ENCODE data around the gene THEM4. TPM values are rescaled to one million over a fixed set of nuclear protein-coding genes. Genes with fewer than 3 reads are reported as not detected.
"Not testable (repeated sequence)": the region's sequence is repeated elsewhere in the genome, so short reads cannot be mapped to it uniquely, and the experiment has no call there.

Gene THEM4
- total RNA-seq, 1 donor from 2014 or later, result 18.0 TPM

DNA sequence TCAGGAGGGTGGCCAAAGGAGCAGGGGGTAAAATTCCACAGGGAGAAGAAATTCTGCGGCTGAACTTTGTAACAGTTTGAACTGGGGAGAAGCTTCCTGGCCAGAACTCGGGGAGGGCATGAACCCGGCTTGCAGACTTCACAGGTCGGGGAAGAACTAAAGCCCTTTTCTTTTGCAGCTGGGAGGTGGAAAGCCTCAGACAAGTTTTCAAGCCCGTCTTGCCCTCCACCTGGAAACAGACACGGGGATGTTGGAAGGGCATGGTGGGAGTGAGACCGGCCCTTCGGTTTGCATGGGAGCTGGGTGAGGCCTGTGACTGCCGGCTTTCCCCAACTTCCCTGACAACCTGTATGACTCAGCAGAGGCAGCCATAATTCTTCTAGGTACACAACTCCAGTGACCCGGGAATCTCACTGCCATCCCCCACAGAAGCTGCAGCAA, 11.3 kb downstream of the THEM4 start:
- no peak for DNase-seq (ENCODE audit: low read depth, low spot score)

- no peak for DNase-seq (ENCODE audit: low read depth, low spot score)
Observed at GRCh38 chr1:151893176-151893924, 16.0 kb downstream of the THEM4 start.

DNA sequence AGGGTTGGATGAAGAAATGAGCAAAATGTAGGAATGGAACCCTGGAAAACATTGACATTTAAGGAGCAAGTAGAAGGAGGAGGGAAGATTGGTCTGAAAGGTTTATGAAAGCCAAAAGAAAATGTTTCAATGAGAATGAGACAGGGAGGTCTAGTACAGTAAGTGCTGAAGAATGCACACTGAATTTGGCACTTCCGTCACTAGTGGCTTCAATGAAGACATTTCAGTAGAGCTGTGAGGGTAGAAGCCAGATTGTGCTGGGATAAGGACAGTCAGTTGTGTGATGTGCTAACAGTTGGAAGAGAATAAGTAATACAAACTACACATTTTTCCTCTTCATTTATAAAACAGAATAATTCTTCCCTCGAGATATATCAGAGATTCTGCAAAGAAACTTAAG, 17.1 kb downstream of the THEM4 start:
- DNase-seq (ENCODE audit: low read depth, low spot score), result no peak

DNA sequence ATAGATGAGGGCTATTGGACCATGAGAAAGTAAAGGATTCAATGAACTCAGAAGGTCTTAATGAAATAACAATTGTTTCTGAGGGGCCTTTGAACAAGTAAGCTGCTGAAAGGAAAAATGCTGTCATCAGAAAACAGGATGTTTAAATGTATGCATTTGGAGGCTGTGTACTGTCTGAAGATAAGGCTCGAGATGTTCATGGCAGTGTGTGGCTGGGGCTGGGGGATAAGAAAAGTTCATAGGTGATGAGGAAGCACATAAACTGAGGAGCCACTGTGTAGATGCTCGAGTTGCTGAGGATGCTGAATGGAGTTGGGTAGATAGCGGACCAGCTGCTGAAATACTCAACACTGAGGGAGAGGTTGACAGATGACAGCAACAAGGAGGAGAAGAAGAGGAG, 17.8 kb downstream of the THEM4 start:
- DNase-seq (ENCODE audit: low read depth, low spot score), result no peak

DNA sequence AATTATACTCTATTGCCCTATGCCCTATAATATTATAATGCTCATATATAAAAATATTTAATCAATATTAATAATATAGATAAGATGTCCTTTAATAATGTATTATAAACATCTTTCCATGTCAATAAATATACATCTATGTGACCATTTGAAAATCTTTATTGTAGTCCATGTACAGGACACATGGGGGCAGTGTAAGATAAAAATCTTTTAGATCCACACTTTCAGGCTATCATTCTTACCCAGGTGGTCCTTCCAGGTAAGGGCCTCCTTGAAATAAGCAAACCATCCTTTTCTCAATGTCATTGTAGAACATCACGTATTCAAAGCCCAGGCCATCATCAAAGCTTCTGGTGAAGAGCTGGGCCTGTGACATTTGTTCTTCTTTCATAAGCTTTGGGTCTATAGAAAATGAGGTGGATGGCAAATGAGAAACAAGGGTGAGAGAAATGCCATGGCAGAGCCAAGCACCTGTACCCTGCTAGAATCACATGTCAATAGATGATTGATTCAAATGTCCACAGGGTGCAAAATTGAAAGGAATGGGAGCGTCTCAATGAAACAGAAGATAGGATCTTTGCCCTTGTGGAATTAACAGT, 20.2 kb downstream of the THEM4 start:
- no peak for DNase-seq (ENCODE audit: low read depth, low spot score)

GRCh38 chr1:151887028-151887427, 22.3 kb downstream of the THEM4 start:
- DNase-seq (ENCODE audit: low read depth, low spot score), result peak; percentile 15

DNA sequence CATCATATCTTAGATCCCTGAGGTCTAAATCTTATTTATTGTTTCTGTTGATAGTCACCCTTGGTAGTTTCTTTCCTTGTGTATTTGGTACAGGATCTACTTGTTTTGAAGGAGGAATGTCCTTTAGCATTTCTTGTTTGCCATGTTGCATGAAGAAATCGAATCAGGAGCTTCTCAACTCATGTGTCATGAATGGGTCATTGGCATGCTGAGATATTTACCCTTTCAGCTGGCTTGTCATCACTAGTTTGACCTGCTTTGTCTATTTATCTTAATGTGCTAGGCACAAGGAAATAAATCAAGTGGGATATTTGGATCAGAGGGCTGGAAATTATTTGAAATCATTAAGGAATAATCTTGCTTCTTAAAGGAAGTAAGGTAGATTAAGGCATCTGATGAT, 23.8 kb downstream of the THEM4 start:
- DNase-seq (ENCODE audit: low read depth, low spot score), result no peak

- DNase-seq (ENCODE audit: low read depth, low spot score), result not testable (repeated sequence)
Observed at GRCh38 chr1:151884879-151885278, 24.4 kb downstream of the THEM4 start.

DNA sequence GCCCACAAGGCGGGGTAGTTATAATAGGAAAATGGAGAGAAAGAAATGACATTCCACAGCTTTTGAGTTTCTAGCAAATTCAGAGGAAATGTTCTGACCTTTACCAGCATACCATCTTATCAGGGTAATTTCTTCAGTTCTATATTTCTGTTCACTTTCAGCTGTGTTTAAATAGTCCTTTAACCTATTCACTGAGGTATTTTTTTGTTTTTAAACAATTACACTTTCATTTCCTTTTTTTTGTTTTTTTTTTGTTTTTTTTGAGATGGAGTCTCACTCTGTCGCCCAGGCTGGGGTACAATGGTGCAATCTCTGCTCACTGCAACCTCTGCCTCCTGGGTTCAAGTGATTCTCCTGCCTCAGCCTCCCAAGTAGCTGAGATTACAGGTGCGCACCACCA, 24.9 kb downstream of the THEM4 start:
- not testable (repeated sequence) for DNase-seq (ENCODE audit: low read depth, low spot score)

GRCh38 chr1:151883898-151884297, 25.4 kb downstream of the THEM4 start:
- not testable (repeated sequence) for DNase-seq (ENCODE audit: low read depth, low spot score)

GRCh38 chr1:151882918-151883317, 26.4 kb downstream of the THEM4 start:
- DNase-seq (ENCODE audit: low read depth, low spot score), result not testable (repeated sequence)

DNA sequence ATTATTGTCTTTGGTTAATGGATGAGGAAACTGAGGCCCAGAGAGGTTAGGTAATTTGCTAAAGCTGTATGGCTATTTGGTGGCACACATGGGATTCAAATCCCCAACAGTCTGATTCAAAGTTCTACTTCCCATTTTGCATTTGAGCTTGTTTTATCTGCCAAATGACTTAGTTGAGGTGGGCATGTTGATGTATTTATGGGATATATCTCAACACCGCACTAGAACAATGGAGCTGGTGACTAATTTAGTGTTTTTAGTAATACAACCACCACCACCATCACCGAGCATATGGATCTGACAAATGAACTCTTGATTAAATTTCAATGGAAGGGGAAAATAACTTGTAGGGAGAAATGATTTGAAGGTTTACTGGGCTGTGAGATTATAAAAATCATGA, 26.8 kb downstream of the THEM4 start:
- DNase-seq (ENCODE audit: low read depth, low spot score), result no peak

GRCh38 chr1:151881479-151881878, 27.8 kb downstream of the THEM4 start:
- DNase-seq (ENCODE audit: low read depth, low spot score), result no peak

DNA sequence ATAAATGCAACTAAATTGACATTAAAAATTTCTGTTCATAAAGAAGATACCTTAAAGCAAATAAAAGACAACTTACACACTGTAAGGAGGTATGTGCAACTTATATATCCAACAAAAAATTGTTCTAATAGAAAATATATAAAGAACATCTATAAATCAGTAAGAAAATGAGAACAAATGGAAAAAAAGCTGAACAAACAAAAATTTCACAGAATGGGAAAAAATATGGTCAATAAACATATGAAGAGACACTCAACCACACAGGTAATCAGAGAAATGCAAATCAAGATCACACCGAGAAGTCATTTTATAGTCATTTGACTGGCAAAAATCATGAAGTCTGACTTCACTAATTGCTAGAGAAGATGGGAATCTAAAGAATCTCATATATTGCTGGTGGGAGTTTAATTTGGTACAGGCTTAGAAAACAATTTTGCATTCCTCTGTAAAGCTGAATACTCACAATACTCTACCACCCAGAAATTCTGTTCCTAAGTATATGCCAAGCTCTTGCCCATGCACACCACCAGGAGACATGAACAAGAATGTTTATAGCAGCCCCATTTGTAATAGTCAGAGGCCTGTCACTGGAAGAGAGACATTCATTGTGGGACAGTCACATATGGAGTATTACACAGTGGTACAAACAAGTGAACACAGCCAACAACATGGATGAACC, 33.8 kb downstream of the THEM4 start:
- no peak for DNase-seq (ENCODE audit: low read depth, low spot score)

DNA sequence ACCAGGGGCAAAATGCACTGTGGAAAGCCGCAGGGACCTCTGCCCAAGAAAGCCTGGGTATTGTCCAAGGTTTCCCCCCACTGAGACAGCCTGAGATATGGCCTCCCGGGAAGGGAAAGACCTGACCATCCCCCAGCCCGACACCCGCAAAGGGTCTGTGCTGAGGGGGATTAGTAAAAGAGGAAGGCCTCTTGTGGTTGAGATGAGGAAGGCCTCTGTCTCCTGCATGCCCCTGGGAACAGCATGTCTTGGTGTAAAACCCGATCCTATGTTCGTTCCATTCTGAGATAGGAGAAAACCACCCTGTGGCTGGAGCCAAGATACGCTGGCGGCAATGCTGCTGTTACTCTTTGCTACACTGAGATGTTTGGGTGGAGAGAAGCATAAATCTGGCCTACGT, 36.5 kb downstream of the THEM4 start:
- DNase-seq (ENCODE audit: low read depth, low spot score), result not testable (repeated sequence)

DNA sequence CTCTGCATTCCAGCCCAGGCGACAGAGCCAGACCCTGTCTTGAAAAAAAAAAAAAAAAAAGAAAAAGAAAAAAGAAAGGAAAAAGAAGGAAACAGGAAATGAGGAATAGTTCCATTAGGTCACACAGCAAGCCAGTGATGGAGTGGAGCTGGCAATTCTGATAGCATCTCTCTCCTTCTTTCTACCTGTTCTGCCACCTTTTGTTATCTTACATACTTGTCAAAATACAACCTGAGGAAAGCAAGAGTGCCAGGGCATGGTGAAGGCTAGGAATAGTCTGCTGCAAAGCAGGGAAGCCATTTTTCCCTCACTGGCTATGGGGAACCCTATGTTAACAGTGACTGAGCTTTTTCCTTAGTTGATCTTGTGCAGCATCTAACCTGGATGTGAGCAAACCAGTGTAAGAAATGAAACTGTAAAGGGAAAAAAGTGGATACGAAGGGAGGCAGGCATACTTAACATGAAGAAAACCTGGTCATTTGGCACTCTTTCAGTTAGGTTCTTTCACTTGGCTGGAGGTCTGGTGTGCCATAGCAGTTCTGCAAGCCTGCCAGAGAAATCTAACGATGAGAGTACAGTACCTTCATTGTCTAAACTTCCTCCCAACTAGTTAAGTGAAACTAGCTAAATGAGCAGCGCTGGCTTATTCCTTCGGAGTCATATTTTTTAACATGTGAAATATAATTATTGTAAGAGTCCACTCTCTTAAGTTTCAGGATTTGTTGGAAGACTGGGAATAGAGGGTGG, 37.9 kb downstream of the THEM4 start:
- no peak for DNase-seq (ENCODE audit: low read depth, low spot score)

GRCh38 chr1:151868486-151868885, 40.8 kb downstream of the THEM4 start:
- no peak for DNase-seq (ENCODE audit: low read depth, low spot score)

GRCh38 chr1:151867765-151868411, 41.4 kb downstream of the THEM4 start:
- peak; percentile 43 for DNase-seq (ENCODE audit: low read depth, low spot score)

DNA sequence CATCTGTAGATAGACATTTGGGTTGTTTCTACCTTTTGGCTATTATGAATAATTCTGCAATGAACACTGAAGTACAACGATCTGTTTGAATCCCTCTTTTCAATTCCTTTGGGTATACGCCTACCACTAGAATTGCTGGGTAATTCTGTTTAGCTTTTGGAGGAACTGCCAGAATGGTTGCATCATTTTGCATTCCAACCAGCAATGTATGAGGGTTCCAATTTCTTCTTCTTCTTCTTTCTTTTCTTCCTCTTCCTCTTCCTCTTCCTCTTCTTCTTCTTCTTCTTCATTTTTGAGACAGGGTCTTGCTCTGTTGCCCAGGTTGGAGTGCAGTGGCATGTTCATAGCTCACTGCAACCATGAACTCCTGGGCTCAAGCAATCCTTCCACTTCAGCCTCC, 42.0 kb downstream of the THEM4 start:
- no peak for DNase-seq (ENCODE audit: low read depth, low spot score)

GRCh38 chr1:151864411-151864810, 44.9 kb downstream of the THEM4 start:
- DNase-seq (ENCODE audit: low read depth, low spot score), result no peak

DNA sequence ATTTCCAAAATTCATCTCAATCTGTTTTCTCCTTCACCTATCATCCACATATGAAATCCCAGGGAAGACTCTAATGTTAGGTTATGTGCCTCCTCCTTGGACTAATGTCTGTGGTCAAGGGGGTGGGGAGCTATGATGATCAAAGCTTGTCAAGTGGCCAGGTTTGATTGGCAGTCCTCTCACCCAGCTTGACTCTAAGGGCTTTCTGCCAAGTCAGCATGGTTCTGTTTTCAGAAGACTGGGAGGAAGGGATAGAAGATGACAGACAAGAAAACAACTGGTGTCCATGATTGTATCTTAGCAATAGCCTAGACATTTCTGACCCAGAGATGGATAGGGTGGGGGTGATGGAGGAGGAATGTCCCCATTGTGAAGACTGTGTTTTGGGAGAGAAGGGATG, 46.7 kb downstream of the THEM4 start:
- no peak for DNase-seq (ENCODE audit: low read depth, low spot score)
